ENCODE measurements around the gene TOMM20L. TPM values are rescaled to one million over a fixed set of nuclear protein-coding genes. Genes with fewer than 3 reads are reported as not detected.

TOMM20L gene
- total and polyA plus RNA-seq, 9 of the 15 experiments (the other 6 are each of a cell fraction or from before 2014, with no cell fraction given), result not detected

GRCh38 chr14:58397156-58397555, 1.4 kb downstream of the TOMM20L start:
- FAIRE-seq (no peak), DNase-seq (ENCODE audit: extremely low read depth in 1 of 4, low spot score in 3 of 4) (no peak), ATAC-seq (no peak)
- peaks cover 0 to 9% of the 10 kb centered on the region in 2 experiments; a peak in 3 of 5 replicates for H3K4me1 ChIP-seq (replicated peaks in 1 of 2; ENCODE audit: control insufficient read depth in 2 of 2, insufficient read depth in 2 of 2, low read length in 2 of 2)
- H3K9me1 ChIP-seq (ENCODE audit: control insufficient read depth, insufficient read depth, low read length), result no peaks in the 10 kb centered on the region
- no peaks in the 10 kb centered on the region for H3K9me3 ChIP-seq (replicated peaks; ENCODE audit: control insufficient read depth, insufficient read depth, low read depth, low read length)
- ChIA-PET CTCF (ENCODE audit: low intra/inter-chr PET ratio) (no interaction called here), POLR2A (no interaction called here)
- no peak overlapping the region for H3K27ac ChIP-seq (ENCODE audit: extremely low read depth, low read depth, low read length)
- H3K4me2 ChIP-seq (ENCODE audit: insufficient read depth, low read length), result no peak overlapping the region
- in situ Hi-C loops (cut with MboI) (no loop called here), intact Hi-C loops (cut with micrococcal nuclease) (no loop called here)
- no peak overlapping the region for H3K4me3 ChIP-seq
- 74% methylated on average over 5 of the region's 6 CpGs for WGBS (ENCODE audit: insufficient coverage, low coverage, missing lambda C conversion rate)
- no peaks in the 10 kb centered on the region for H4K20me1 ChIP-seq (replicated peaks; ENCODE audit: control insufficient read depth, insufficient read depth, low read length)
- BruUV-seq (replicated peaks), result no TSS peak
- no peaks in the 10 kb centered on the region for H3K27me3 ChIP-seq (ENCODE audit: control insufficient read depth in 2 of 2, insufficient read depth in 2 of 2, low read length in 2 of 2)
- no peaks in the 10 kb centered on the region for H3K36me3 ChIP-seq (ENCODE audit: control insufficient read depth, insufficient read depth, low read length)
- no peak overlapping the region for H3K9ac ChIP-seq (ENCODE audit: insufficient read depth in 1 of 2, low read depth in 2 of 2, low read length in 2 of 2)
- H2AFZ ChIP-seq (ENCODE audit: low read depth, low read length), result no peak overlapping the region
- TF ChIP-seq ZC3H4 (CRISPR knock-in tag; IDR thresholded peaks at IDR 0.05; ENCODE audit: borderline replicate concordance), result no peak
- TF ChIP-seq NR2F6 (CRISPR knock-in tag; IDR thresholded peaks at IDR 0.05), result no peak
- TF ChIP-seq RFX5 (IDR thresholded peaks at IDR 0.05; ENCODE audit: low read depth, low read length), result no peak
- no peak for TF ChIP-seq TCF7 (IDR thresholded peaks at IDR 0.05; ENCODE audit: borderline replicate concordance)
- no peak for TF ChIP-seq ZNF347 (CRISPR knock-in tag; IDR thresholded peaks at IDR 0.05; ENCODE audit: low read depth)
- no peak for TF ChIP-seq RHOXF2B (CRISPR knock-in tag; conservative IDR thresholded peaks at IDR 0.05)
- TF ChIP-seq MXI1 (IDR thresholded peaks at IDR 0.05; ENCODE audit: low read depth, low read length), result no peak
- no peak for TF ChIP-seq CCAR2 (IDR thresholded peaks at IDR 0.05; ENCODE audit: low read depth, low read length)
- no peak for TF ChIP-seq SP1 (CRISPR knock-in tag; IDR thresholded peaks at IDR 0.05)
- TF ChIP-seq CHCHD3 (CRISPR knock-in tag; IDR thresholded peaks at IDR 0.05), result no peak
- no peak for TF ChIP-seq THAP7 (CRISPR knock-in tag; IDR thresholded peaks at IDR 0.05)
- TF ChIP-seq FIP1L1 (IDR thresholded peaks at IDR 0.05; ENCODE audit: low read depth, low read length, poor library complexity, severe bottlenecking), result no peak
- TF ChIP-seq SRSF1 (IDR thresholded peaks at IDR 0.05; ENCODE audit: low read depth, low read length), result no peak
- no peak for TF ChIP-seq KDM2B (CRISPR knock-in tag; IDR thresholded peaks at IDR 0.05)
- TF ChIP-seq RERE (CRISPR knock-in tag; IDR thresholded peaks at IDR 0.05; ENCODE audit: borderline replicate concordance), result no peak
- H3K79me2 ChIP-seq (ENCODE audit: control insufficient read depth, insufficient read depth, low read length), result no peaks in the 10 kb centered on the region
